T-helper 2 cell treated with Interferon-gamma antibody and Interleukin-4, amounts not matched to agents 100 ng/mL and 5 ng/mL, for 36 hours (primary cell): Measurements from ENCODE around the gene MGAT4A. TPM values are rescaled to one million over a fixed set of nuclear protein-coding genes. Genes with fewer than 3 reads are reported as not detected.

ENCODE experiments used
- intact Hi-C: fragments of 100-400 bp; cut with micrococcal nuclease; formaldehyde crosslinking; loops from one replicate; pipeline ENCODE4 v1.15.1; 2023
- total RNA-seq: library from RNA; stranded (reverse); gene quantifications from 2 replicates; pipeline ENCODE4 v1.2.3, GENCODE V29; 2022

MGAT4A gene
- total RNA-seq, 1 donor from 2014 or later, result 69.5 TPM

- intact Hi-C loops, result no loop called here
Measured at GRCh38 chr2:98704499-98705332, 26.2 kb downstream of the MGAT4A start.

- intact Hi-C loops, result no loop called here
Measured at GRCh38 chr2:98703738-98704137, 27.2 kb downstream of the MGAT4A start.

GRCh38 chr2:98702858-98703620 is 27.9 kb downstream of the MGAT4A start:
- intact Hi-C loops, result no loop called here

GRCh38 chr2:98702127-98702802 is 28.7 kb downstream of the MGAT4A start:
- intact Hi-C loops, result no loop called here

- intact Hi-C loops, result no loop called here
Measured at GRCh38 chr2:98701230-98701629, 29.7 kb downstream of the MGAT4A start.

- intact Hi-C loops, result no loop called here
Measured at GRCh38 chr2:98698896-98699295, 32.0 kb downstream of the MGAT4A start.

- intact Hi-C loops, result no loop called here
Measured at GRCh38 chr2:98697651-98698337, 33.1 kb downstream of the MGAT4A start.

- intact Hi-C loops, result no loop called here
Measured at GRCh38 chr2:98696200-98696599, 34.7 kb downstream of the MGAT4A start.

GRCh38 chr2:98695255-98695654 is 35.7 kb downstream of the MGAT4A start:
- intact Hi-C loops, result no loop called here

GRCh38 chr2:98693477-98693876 is 37.5 kb downstream of the MGAT4A start:
- intact Hi-C loops, result loop anchor here (5.0 kb wide), 1 partner anchor 36 kb away; no protein-coding TSS in a partner anchor

- intact Hi-C loops, result loop anchor here (5.0 kb wide), 1 partner anchor 35 kb away; no protein-coding TSS in a partner anchor
Measured at GRCh38 chr2:98692090-98693054, 38.6 kb downstream of the MGAT4A start.

GRCh38 chr2:98691303-98691702 is 39.6 kb downstream of the MGAT4A start:
- intact Hi-C loops, result loop anchor here (5.0 kb wide), 1 partner anchor 34 kb away; no protein-coding TSS in a partner anchor

GRCh38 chr2:98685930-98686887 is 44.7 kb downstream of the MGAT4A start:
- intact Hi-C loops, result no loop called here

- intact Hi-C loops, result no loop called here
Measured at GRCh38 chr2:98683728-98684127, 47.2 kb downstream of the MGAT4A start.

- intact Hi-C loops, result no loop called here
Measured at GRCh38 chr2:98676742-98677141, 54.2 kb downstream of the MGAT4A start.

GRCh38 chr2:98674233-98674964 is 56.5 kb downstream of the MGAT4A start:
- intact Hi-C loops, result no loop called here

GRCh38 chr2:98669675-98670074 is 61.3 kb downstream of the MGAT4A start:
- intact Hi-C loops, result loop anchor here (10.0 kb wide), 1 partner anchor 205 kb away; no protein-coding TSS in a partner anchor

- intact Hi-C loops, result loop anchor here (10.0 kb wide), 1 partner anchor 201 kb away; no protein-coding TSS in a partner anchor
Measured at GRCh38 chr2:98665677-98666076, 65.3 kb downstream of the MGAT4A start.
